COLO668 (cell line): Measurements from ENCODE around the gene TSPAN14.

Experiments
- DNase-seq: peaks from one replicate; lab custom pipeline; 2025; ENCODE audit not compliant: unreplicated experiment; lab: John Stamatoyannopoulos, UW

TSPAN14 gene

DNA sequence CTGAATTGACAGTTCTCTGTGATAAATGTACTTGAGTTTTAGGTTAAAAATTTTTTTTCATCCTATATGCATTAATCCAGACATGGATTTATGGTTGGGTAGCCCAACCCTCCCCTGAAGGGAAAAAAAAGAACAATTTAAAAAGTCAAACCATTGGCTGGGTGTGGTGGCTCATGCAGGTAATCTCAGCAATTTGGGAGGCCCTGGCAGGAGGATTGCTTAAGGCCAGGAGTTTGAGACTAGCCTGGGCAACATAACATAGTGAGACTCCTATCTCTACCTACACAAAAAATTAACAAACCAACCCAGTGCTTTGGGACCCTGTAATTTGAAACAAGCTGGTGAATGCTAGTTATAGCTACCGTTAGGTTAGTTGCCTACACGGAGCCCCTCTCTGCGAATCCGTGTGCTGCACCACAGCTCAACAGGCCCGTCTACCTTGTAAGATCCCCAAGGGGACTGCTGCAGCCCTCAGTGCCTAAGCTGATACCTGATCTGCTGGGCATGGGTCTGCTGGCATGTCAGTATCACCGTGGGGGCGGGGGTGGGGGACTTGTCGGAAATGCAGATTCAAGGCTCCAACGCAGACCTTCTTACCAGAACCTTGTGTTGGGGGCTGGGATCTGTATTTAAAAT, 32.8 kb downstream of the TSPAN14 start:
- DNase-seq: no peak

- no peak for DNase-seq
These were observed 33.3 kb downstream of the TSPAN14 start for GRCh38 chr10:80487421-80487785.

DNA sequence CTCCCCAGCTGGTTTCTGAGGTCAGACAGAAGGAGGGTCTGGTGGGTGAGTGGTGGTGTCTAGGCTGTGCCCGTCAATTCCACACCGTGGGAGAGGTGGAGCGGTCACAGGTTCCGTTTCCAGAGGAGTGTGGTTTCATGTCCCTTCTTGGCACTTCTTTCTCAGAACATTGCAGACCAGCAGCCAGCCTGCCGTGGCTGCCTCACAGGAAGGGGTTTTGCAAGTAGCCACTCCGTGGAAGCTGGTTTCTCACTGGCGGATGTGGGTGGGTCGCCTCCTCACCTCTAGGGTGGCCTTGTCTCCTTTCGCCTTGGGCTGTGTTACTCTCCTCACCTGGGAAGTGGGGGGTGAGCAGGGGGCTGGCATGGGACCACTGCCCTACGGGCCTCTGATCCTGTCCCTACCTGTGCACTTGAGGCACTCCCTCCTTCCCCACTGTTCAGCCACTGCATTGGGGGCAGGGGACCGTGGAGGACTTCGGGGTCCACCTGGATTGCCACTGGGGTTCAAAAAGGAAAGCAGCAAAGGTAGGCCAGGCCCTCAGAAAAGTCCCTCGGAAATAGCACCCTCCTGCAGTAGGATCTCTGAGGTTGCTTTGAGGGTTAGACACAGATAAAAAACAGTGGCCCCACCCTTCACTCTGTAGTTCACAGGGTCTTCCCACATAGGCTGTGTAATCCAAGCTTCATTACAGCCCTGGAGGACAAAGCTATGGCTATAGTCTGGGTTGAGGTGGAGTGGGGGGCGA, 33.9 kb downstream of the TSPAN14 start:
- DNase-seq: no peak

DNA sequence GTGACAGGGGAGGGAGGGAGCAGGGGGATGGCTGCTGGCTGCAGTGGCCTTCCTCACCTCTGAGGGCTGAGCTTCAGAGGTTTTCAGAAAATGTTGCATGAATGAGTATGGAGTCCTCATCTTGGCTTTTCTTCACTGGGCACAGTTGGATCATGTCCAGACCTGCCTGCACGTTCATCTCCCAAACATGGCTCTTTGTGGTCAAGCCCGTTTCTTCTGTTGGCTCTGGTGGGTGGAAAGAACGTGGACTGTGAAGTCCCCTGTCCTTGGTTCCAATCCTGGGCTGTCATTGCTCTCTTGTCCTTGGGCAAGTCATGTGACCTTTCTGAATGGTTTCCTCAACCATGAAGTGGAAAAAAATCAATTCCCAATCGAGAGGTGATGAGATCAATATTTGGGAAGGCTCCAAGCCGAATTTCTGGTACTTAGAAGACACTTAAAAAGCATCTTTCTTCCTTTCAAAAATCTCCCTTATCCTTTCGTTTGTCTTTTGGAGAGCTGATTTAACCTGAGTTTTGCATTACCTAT, 34.5 kb downstream of the TSPAN14 start:
- no peak for DNase-seq

DNA sequence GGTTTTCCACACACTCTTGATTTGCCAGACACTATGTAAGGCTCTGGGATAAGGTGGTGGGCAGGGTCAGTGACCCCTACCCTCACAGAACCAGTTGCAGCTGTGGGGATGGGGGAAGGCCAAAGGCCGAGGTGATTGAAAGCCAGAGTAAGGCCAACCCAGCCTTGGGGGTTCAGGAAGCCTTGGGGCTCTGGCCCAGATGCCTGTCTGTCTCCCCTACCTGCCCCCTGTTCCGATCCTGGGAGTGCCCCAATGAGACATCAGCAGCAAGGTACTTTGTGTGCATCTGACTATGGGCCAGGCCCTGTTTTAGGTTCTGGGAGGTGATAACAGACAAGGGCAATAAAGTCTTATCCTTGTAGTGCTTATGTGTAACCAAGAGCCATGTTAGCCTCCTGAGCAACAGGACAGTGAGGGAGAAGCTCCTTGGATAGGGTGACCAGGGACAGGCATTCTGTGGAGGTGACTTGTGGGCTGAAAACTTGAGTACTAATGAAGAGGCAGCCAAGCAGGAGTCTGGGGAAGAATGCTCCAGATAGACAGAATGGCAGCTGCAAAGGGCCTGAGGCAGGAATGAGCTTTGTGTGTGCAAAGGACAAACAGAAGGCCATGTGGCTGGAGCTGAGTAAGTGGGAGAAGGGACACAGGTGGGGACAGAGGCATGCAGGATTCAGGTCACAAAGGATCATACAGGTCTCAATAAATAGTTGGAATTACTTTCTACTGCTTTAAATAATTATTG, 35.4 kb downstream of the TSPAN14 start:
- DNase-seq: no peak

- DNase-seq: no peak
These were observed 37.4 kb downstream of the TSPAN14 start for GRCh38 chr10:80491251-80492102.

DNA sequence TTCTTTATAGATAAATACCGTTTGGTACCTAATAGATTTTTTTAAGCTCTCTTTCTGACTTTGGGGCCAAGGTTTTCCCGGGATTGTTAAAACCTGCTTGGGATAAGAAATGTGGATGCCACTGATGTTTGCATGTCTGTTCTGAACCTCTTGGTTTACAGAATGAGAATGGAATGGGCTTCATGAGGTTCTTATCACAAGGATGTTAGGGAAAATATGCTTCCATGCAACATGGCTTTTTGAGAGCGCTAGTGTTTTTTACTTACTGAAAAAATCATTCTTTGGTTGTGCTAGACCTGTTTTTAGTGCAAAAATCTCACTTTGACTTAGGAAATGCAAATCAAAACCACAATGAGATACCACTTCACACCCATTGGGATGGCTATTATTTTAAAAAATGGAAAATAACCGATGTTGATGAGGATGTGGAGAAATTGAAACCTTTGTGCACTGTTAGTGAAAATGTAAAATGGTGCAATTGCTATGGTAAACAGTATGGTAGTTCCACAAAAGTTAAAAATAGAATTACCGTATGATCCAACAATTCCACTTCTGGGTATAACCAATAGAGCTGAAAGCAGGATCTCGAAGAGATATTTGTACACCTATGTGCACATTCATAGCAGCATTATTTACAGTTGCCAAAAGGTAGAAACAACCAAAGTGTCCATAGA, 38.9 kb downstream of the TSPAN14 start:
- DNase-seq: no peak

GRCh38 chr10:80493522-80494051, 39.5 kb downstream of the TSPAN14 start:
- DNase-seq: no peak

- no peak for DNase-seq
These were observed 42.6 kb downstream of the TSPAN14 start for GRCh38 chr10:80496555-80497172.

DNA sequence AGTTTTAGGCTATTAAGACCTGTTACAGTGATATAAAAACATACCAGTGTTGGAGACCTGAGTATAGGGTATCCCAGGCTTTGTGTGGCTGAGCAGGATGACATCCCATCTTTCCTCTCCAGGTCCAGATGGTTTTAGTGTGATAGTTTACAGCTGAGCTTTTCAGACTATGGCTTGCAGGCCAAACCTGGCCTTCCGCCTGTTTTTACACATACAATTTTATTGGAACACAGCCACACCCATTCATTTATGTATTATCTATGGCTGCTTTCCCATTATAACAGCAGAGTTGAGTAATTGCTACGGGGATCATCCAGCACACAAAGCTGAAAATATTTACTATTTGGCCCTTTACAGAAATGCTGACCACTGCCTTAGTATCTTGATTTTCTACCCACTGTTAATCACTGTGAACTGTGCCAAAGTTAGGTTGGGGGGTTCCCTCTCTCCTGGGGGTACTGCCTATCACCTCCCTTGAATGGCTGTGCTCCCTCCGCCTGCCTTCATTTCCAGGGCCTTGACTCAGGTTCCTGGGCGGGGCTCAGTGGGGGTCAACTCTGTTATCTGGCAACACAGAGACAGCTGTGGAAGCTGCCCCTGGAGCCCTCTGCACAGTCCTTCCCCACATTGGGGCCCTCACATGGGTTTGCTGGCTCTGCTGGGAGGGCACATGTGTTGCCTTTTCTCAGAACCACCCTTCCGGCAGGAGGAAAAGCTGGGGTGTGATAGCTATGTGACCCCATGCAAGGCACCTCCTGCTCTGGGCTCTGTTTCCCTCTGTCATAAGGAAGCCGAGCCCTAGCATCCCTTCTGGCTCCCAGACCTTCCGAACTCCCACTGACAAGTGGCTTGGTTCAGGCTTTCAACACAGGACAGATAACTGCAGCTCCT, 43.3 kb downstream of the TSPAN14 start:
- DNase-seq: no peak

DNA sequence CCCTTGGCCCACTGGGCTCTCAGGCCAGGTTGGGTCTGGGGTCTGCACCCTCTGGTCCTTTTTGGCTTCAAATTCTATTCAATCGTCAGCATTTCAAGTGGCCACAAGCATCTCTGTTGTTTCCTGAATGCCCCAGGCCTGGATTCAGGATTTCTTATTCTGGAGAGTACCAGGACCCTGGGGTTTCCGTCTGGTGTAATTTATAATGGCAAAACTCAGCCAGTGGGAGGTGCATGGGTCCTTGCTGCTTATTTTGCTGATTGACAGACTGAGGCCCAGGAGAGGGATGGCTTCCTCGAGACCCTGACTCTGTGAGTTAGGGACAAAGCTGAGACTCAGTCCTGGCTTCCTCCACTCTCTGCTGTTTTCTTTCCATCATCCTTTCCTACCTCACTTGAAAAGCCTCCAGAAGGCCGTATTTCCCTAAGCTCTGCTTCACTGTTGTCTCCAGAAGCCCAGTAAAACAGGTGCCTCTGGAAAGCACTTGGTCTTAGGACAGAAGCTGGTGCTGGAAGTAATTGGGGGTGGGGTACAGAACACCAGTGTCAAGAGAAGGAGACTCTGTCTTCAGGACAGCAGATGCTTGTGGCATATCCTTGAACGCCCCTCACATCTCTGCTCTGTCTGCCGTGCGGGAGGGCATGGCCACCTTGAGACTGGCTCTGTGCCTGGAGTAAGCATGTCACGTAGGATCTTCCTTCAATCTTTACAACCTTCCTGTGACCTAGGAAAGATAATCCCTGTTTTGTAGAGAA, 44.1 kb downstream of the TSPAN14 start:
- no peak for DNase-seq

- DNase-seq: peak; percentile 4
These were observed 45.0 kb downstream of the TSPAN14 start for GRCh38 chr10:80498833-80499741.

GRCh38 chr10:80500572-80501380, 46.7 kb downstream of the TSPAN14 start:
- no peak for DNase-seq

GRCh38 chr10:80501381-80501912, 47.3 kb downstream of the TSPAN14 start:
- no peak for DNase-seq

- no peak for DNase-seq
These were observed 47.9 kb downstream of the TSPAN14 start for GRCh38 chr10:80501913-80502521.
